Daoy (cell line): ENCODE results near the gene RCAN3. TPM values are rescaled to one million over a fixed set of nuclear protein-coding genes. Genes with fewer than 3 reads are reported as not detected.

ENCODE experiments used
- DNase-seq: peaks from one replicate; pipeline ENCODE4 v3.0.0-alpha.2; 2015; ENCODE audit warnings: low read depth
- total RNA-seq: library from RNA; depleted of rRNA; stranded (reverse); fragments of >200 nt; shearing (Covaris generic); gene quantifications from 2 replicates; pipeline ENCODE4 v1.2.3, GENCODE V29; 2014

RCAN3 gene
- total RNA-seq, 1 experiment from 2014 or later = 10.5 TPM

DNA sequence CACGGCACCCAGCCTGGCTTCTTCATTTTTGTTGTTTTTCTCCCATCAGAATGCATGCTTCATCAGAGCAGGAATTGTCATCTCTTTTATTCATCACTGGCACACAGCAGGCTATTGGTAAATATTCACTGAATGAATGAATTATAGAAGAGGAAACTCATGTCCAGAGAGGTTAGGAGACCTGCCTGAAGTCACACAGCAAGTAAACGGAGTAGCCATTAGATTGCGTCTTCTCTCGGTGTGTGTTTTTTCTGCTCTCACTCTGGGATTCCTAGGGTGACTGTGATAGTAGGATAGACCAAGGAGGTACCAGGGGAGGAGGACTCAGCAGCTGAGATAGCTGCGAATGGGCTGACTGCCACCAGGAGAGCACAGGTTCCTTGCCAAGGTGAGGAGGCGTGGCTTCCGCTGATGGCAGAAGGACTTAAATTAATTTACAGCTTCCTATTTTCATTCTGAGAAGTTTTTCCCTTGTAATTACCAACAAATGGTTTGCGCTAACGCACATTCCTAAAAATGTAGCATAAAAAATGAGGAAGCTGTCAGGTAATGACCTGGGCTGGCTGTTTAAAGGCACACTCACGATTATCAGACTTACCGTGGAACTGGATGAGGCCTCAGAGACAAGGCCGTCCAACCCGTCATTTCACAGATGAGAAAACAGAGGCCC lies 48.8 kb downstream of the RCAN3 start:
- DNase-seq = no peak

DNA sequence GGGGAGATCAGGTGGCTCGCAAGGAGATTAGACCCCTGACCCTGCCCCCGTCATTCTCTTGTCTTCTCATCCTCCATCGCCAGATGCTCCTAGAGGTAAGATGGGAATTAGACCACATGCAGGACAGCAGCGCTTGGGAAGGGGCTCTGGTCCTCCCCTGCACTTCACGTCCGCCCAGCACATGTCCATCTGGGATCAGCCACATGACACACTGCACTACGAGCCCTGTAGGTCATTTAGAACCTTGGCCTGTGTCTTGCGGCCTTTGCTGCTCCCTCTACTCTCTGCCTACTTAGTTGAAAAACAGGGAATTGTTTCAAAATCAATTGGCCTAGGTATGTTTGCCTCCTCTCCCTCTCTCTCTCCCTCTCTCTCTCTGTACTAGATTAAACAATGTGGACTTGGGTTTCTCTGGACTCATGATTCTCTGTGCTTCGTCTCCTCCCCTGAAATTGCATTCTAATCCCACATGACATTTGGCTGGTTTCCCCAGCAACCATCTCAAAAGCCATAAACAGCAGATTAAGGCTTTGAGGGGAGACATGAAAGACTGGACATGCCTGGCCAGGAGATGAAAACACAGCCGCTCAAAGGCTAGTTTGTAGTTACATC lies 49.4 kb downstream of the RCAN3 start:
- DNase-seq = no peak

DNA sequence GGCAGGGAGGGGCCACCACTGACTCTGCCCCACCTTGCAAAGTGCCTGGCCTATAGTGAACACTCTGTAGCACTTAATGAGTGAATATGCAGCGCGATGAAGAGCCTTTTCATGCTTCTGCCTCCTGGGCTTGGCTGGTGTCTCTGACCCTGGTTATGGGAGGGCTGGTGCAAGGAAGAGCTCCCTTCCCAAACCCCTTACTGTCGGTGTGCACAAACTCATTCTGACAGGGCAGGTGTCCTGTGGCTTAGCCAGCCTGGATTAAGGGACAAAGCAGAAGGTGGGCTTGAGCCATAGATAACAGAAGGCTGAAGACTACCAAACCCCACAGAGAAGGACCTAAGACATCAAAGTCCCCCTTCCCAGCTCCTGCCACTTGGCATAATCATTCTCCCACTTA lies 51.3 kb downstream of the RCAN3 start:
- no peak for DNase-seq

DNA sequence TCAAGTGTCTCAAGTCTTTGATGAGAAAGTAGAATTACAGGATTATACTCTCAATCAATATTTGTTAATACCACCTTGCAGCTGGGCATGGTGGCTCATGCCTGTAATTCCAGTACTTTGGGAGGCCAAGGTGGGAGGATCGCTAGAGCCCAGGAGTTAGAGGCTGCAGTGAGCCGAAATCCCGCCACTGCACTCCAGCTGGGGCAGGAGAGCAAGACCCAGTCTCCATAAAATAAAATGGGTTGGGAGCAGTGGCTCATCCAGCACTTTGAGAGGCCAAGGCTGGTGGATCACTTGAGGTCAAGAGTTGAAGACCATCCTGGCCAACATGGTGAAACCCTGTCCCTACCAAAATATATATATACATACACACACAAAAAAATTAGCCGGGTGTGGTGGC lies 52.1 kb downstream of the RCAN3 start:
- no peak for DNase-seq

DNA sequence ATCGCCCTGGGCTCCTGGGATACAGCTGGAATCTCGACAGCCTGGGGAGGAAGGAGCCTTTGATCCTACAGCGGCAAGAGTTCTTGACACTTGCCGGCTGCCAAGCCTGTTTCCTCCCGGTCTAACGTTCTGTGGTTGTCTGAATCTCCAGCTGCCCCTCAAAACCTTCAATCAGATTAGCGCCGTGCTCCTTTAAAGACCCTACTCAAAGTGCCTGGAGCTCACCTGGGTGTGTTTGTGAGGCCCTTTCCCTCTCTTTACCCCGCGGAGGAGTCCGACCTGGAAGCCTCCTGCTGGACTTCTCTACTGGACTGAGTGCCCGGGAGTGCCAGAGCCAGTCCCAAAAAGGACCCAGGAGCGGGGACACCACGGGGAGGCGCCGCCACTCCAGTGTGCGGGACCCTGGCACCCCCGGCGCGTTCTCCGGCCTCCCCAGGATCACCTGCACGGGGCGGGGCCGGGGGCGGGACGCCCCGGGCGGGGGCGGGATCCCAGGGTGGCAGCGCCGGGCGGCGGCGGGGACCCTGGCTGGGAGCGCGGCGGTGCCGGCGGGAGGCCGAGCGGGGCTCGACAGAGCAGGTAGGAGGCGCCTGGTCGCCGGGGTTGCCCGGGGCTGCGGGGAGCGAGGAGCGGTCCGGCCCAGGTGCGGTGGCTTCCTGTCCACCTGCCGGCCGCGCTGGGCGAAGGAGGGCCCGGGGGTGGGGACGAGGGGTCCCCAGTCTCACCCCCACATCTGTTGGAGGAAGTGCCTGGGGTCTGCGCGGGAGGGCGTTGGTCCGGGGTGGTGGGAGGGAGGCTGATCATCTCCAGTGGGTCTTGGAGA lies 53.2 kb downstream of the RCAN3 start, which contains the start of gene NCMAP:
TSS of gene NCMAP (plus strand) at position 497 of the 823 bp plus-strand sequence. CDS start 39,344 bp downstream, outside the sequence.
- no peak for DNase-seq

DNA sequence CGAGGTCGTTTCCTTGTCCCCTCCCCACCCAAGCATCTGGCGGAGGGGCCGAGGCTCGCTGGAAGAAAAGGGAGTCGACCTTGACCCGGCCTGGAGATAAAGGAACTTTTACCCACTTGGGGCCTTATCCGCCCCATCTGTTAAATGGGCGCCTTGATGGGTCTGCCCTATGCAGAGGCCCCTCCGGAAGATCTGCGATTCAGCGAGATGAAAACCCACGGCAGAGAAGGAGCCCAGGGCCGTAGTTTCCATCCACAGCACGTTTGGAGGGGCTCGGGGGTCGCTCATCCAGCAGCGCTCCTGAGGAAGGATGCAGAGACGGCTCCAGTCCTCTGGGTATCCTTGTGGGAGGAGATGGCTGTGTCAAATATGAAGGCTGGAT lies 53.8 kb downstream of the RCAN3 start:
- DNase-seq = no peak

DNA sequence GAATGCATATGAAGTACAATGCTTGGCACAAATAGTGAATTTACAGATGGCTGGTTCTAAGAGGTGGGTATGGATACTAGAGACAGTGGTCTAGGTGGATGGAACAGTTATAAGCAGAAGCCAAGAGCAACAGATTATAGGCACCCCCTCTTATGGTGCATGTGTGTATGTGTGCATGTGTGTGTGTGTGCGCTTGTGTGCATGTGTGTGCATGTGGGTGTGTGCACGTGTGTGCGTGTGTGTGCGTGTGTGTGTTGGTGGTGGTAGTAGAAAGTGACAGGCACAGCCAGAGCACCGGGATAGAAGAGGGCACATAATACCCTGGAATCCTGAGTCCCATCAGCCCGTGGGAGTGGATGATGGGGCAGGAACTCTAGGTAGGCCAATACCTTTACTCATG lies 54.6 kb downstream of the RCAN3 start:
- DNase-seq = no peak

DNA sequence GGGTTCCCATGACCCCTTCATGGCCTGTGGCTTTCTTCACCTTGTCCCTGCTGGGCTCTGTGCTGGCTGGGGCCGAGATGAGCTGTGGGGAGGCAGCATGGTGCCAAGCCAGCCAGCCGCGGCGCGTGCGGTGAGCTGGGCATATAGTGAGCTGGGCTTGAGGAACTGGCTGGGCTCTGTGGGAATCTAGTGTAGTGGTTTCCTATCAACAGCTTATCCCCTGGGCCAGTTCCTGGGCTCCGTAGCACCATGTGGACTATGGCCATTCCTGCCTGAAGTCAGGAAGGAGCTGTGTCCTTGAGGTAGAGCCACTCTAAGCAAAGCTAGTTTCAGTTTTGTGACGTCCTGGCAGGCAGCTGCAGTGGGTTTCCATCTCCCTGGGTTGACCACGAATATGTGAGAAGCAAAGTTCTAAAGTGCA lies 55.1 kb downstream of the RCAN3 start:
- DNase-seq = no peak

DNA sequence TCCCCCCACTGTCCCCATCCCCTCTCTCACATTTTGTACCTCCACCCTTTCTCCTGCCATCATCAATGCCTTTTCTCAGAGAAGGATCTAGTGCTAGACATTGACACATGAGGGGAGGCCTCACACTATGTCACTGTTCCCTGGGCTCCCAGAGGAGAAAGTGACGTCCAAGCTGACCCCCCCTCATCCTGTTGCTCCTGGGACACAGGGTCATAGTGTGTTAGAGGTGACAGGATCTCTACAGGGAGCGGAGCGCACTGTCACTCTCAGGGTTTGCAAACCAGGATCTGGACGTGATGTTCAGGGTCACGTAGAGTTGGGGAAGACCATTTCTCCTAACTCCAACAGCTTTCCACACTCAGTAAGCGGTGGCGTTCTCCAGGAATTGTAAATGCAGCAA lies 55.8 kb downstream of the RCAN3 start:
- no peak for DNase-seq

DNA sequence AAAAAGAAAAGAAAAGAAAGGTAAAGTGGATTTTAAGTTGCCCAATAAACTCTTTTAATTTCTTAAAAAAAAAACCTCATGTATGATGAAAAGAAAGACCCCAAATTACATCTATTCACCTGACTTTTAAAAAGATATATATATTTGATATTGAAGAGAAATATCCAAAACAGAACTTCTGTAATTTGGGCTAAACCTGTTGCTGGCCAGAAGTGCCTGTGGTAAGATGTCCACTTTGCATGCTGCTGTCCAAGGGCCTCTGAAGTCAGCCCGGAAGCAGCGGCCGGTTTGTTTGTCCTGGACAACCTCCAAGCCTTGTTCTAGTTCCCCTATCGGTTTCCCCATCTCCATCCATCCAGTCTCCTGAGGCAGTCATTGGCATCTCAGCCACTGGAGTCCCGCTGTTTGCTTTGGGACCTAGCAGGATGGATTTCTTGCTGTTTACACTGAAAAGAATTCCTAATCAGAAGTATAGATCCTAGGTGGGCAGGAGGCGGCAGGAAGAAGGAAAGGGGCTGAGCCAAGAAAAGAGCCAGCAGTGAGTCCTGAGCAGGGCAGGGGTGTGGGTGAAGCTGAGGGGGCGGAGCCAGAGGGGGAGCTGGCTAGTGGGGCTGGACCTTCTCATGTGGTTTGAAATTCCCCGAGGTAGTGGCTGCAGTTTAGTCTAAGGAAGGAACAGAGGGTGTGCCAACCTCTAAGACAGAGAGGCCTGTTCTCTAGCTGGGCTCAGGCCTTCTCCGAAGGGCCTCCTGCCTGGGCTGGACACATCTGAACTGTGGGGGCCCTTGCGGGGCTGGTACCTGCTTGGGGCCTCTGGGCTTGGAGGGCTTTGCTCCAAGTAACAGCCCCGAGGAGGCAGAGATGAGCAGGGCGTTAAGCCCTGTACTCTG lies 56.5 kb downstream of the RCAN3 start:
- DNase-seq = peak; percentile 75

DNA sequence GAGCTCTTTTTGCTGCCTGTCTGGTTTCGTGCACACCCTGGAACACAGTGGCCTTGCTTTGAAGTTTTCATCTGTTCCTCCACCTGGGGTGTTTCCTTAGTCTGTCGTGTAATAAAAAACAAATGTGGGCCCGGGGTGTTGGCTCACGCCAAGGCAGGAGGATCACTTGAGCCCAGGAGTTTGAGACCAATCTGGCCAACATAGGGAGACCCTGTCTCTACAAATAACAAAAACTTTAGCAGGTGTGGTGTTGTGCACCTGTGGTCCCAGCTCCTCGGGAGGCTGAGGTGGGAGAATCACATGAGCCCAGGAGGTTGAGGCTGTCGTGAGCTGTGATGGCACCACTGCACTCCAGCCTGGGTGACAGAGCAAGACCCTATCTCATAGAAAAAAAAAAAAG lies 57.7 kb downstream of the RCAN3 start:
- no peak for DNase-seq

DNA sequence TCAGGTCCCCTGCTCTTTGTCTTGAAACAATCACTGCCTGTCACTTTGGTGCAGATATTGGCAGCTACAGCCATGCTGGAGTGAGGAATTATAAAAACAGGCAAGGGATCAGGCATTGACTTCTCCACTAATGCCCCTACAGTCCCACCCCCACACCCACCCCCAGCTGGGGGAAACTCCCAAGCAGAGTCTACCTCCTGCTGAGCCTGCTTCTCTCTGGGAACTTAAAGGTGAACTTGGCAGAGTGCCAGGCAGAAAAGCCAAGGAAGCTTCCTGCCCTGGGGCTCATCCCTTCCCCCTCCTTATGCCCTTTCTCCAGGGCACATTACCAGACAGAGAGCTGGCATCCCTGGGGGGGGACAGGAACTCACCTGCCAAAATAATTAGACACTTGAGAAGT lies 60.0 kb downstream of the RCAN3 start:
- peak; percentile 77 for DNase-seq

DNA sequence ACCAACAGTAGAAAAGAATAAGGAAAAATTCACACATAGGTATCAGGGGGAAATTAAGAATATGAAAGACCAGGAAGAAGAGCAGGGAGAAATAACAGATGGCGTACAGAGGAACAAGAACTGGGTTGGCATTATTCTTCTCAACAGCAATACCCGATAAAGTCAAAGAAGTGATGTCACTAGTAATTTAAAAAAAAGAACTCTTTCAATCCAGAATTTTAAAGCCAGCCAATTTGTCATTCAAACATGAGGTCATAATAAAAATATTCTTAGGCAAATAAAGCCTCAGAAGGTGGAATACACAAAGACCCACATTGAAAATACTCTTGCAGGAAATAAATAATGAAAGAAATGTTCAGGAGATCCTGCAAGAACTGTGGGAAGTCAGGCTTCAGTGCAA lies 62.1 kb downstream of the RCAN3 start:
- DNase-seq = no peak

DNA sequence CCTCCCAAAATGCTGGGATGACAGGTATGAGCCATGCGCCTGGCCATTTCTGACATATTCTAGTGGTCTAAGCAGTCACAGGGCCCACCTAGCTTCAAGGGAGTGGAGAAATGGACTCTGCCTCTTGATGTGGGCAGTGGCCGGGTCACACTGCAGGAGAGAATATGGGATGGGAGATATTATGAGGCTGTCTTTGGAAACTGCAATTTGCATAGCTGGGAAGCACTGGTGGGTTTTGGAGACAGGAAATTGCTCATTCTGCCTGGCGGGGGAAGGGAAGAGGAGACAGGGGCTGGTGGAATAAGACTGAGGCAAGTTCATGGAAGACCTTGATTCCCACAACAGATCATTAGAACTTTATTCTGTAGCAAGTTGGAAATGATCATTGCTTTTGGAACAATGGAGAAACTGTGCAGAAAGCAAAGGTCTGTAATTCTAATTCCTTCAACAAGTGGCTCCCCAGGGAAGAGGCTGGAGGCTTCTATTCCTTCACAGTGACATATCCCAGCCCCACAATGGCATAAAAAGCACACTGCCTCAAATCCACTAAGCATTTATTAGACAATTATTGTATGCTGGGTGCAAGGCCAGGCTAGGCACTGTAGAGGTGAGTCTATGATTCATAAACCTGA lies 63.7 kb downstream of the RCAN3 start:
- peak; percentile 73 for DNase-seq

DNA sequence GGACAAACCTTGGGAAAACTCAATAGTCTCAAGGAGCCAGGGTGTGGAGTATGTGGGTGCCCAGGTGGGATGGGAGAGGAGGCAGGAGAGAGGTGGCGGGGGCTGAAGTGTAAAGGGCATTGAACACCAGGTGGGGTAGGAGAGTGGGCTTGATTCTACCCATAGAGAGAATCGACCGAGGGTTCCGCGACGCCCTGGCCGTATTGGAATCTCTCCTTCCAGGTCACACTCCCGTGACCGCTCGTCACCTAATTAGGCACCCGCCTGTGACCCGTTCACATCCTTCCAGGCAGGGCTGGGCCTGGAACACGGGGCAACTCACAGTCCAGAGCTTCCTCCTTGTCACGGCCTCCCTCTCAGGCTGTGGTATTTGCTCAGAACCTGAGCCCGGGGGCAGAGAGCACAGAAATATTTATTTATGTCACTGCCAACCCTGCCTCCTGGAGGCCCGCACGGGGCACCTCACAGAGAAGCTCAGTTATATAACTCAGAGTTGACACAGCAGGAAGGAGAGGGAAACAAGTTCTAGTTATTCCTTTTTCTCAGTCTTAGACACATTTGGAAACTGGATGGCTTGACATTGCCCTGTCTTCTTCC lies 65.3 kb downstream of the RCAN3 start:
- DNase-seq = peak; percentile 58

DNA sequence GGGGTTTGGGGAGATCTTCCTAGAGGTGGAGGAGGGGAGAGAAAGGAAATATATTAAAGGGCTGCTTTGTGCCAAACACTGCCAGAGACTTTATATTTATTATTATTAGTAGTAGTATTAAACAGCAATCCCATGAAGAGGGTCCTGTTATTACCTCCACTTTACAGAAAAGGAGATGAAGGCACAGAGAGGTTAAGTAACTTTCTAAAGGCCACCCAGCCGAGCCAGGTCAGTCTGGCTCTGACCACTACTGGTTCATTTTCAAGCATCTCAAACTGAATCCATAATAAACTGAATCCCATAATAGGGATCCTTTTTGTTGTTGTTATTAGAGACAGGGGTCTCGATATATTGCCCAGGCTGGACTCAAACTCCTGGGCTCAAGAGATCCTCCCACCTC lies 65.8 kb downstream of the RCAN3 start:
- DNase-seq = no peak

DNA sequence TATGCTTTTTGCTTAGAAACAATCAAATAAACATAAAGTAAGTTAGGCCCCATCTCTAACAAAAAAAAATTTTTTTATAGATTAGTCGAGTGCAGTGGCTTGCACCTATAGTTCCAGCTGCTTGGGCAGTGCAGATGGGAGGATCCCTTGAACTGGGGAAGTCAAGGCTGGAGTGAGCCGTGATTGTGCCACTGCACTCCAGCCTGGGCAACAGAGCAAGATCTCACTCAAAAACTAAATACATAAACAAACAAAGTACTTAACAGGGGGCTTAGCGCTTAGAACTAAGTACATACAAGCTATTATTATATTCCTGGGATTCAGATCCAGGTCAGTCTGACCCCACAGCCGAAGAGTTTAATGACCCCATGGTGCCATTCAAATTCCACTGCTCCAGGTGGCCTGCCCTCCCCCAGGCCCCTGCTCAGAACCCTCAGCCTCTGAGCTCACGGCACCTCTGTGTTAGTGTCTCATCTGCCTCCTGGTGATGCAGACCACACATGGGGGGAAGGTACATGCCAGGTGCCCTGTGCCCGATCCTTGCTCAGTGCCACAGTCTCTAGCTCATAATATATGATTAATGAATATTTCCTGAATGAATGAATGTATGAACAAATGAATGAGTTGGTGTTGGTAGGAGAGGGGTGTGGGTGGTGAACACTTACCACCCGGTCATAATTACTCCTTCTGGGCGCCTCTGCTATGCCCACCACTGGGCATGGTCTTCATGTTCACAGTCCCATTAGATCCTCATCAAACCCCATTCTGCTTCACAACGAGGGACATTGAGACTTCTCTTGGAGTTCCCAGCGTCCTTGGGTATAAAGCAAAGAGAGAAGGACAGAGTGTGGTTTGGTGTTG lies 67.9 kb downstream of the RCAN3 start:
- DNase-seq = no peak

DNA sequence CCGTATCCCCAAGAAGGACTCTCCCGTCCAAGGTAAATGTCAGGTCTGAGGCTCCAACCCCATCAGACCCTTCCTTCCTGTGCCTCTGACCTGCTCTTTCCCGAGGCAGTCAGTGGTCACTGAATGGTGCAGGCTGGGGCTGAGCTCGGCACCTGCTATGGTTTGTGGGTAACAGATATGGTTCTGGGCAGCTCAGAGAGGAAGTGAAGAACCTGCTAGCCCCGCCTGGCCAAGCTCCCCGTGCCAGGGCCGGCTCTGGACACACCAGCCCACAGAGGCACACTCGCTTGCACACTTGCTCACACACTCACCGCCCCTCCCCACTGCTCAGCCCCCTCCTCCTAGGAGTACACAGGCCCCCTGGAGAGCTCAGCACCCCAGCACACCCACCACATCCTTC lies 69.7 kb downstream of the RCAN3 start:
- DNase-seq = no peak

DNA sequence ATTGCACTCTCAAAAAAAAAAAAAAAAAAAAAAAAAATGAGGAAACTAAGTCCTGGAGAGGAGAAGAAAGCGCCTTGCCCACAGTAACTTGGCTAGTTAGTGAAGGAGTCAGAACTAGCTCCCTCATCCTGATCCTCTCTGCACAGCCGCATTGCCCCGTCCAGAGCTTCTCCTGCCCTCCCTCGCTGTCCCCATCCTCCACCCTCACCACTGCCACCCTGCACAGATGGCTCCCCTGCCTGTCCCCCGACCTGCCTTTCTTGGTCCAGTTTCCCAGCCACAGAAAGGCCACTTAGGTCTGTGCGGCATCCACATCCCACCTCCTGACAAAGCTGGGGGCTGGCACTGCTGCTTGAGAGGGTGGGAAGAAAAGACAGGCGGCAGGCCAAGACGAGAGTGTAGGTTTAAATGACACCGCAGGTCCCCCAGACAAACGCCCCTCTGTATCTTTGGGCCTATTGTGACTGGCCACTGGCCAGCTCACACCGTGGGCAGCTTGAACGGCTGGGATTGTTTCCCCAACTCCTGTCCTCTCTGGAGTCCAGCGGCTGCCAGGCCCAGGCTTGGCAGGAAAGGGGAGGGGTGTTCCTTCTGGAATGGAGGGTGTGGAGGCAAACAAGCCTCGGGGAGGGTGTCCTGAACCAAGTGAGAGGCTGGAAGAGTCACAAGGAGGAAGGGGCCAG lies 73.4 kb downstream of the RCAN3 start:
- no peak for DNase-seq
